K562 (cell line): ENCODE results near the gene PXDC1. TPM values are rescaled to one million over a fixed set of nuclear protein-coding genes. Genes with fewer than 3 reads are reported as not detected.

Source experiments
- ATAC-seq: fragments of 200-7000 bp; cut with Tn5 transposase; 3 replicates; pipeline ENCODE4 v1.9.1; 2020; ENCODE audit warnings: moderate library complexity
- BruUV-seq: library from RNA; stranded (reverse); fragments of 400-500 nt; replicated peaks from 2 replicates; lab custom pipeline; 2021; lab: Mats Ljungman, UMichigan
- CTCF ChIA-PET: fragments of 300-600 bp; formaldehyde crosslinking; extraction: SDS; loops from one replicate; lab custom pipeline; 2021; ENCODE audit warnings: low intra/inter-chr PET ratio; lab: Yijun Ruan, JAX
- POLR2A ChIA-PET: fragments of 300-600, 350-650 bp; sonication (Branson Sonifier 250); formaldehyde crosslinking; extraction: SDS; loops from one replicate; lab custom pipeline; 2021; ENCODE audit warnings: antibody characterized with exemption, inconsistent platforms; lab: Yijun Ruan, JAX
- DNase-seq, 4 experiments: peaks; one replicate each; pipeline versions ENCODE4 v3.0.0 to v3.0.0-alpha.2; 2011 to 2018; ENCODE audit warnings: low spot score in 3 of 4, mixed read lengths in 3 of 4; ENCODE audit errors: extremely low read depth in 1 of 4
- FAIRE-seq: peaks from 2 replicates; lab custom pipeline; 2011; peaks lifted over from hg19 to GRCh38; lab: Jason Lieb, UNC
- H2AFZ ChIP-seq: 2 replicates; pipeline ENCODE4 v1.6.0; 2011; ENCODE audit warnings: low read depth, low read length, control low read depth, inconsistent platforms
- H3K27ac ChIP-seq: fragments of 200-600 bp; 3 replicates; pipeline ENCODE4 v1.8.0; 2011; ENCODE audit warnings: low read depth, mild to moderate bottlenecking, control low read depth, inconsistent platforms, low read length, moderate library complexity, mixed read lengths; ENCODE audit errors: extremely low read depth
- H3K27me3 ChIP-seq, 2 experiments: fragments of 300-600 bp in 1 of 2; 2 replicates in 1 of 2; 3 replicates in 1 of 2; pipeline versions ENCODE4 v1.6.0 to v1.8.0; 2011; ENCODE audit warnings: inconsistent platforms in 2 of 2, low read length in 2 of 2, mild to moderate bottlenecking in 1 of 2, mixed read lengths in 1 of 2, moderate library complexity in 1 of 2; ENCODE audit not compliant: control insufficient read depth in 2 of 2, insufficient read depth in 2 of 2
- H3K36me3 ChIP-seq: fragments of 300-600 bp; 3 replicates; pipeline ENCODE4 v1.8.0; 2011; ENCODE audit warnings: mild to moderate bottlenecking, low read length, inconsistent platforms; ENCODE audit not compliant: control insufficient read depth, insufficient read depth
- H3K4me1 ChIP-seq, 2 experiments: fragments of 200-600 bp in 1 of 2; replicated peaks in 1 of 2; 2 replicates in 1 of 2; 3 replicates in 1 of 2; pipeline versions ENCODE4 v1.5.1 to v1.8.0; 2011; ENCODE audit warnings: inconsistent platforms in 2 of 2, low read length in 2 of 2, mild to moderate bottlenecking in 1 of 2, mixed read lengths in 1 of 2, moderate library complexity in 1 of 2; ENCODE audit not compliant: control insufficient read depth in 2 of 2, insufficient read depth in 2 of 2
- H3K4me2 ChIP-seq: 2 replicates; pipeline ENCODE4 v1.6.1; 2011; ENCODE audit warnings: low read length, control low read depth, inconsistent platforms, mixed read lengths; ENCODE audit not compliant: insufficient read depth
- H3K4me3 ChIP-seq: fragments of 200-600 bp; sonication (generic), shearing (Covaris generic); 2 replicates; pipeline ENCODE4 v1.5.1; 2016; ENCODE audit warnings: control low read depth, inconsistent platforms
- H3K79me2 ChIP-seq: fragments of 200-600 bp; 3 replicates; pipeline ENCODE4 v1.8.0; 2011; ENCODE audit warnings: low read length, inconsistent platforms; ENCODE audit not compliant: control insufficient read depth, insufficient read depth
- H3K9ac ChIP-seq, 2 experiments: 2 replicates each; pipeline versions ENCODE4 v1.6.0 to v1.6.1; 2011; ENCODE audit warnings: low read depth in 2 of 2, low read length in 2 of 2, control low read depth in 1 of 2, inconsistent platforms in 1 of 2, mild to moderate bottlenecking in 1 of 2, mixed read lengths in 1 of 2; ENCODE audit not compliant: insufficient read depth in 1 of 2
- H3K9me1 ChIP-seq: one replicate; pipeline ENCODE4 v1.6.0; 2011; ENCODE audit warnings: inconsistent platforms, mild to moderate bottlenecking, low read length, moderate library complexity; ENCODE audit not compliant: control insufficient read depth, insufficient read depth
- H3K9me3 ChIP-seq: replicated peaks from 2 replicates; pipeline ENCODE4 v1.5.1; 2011; ENCODE audit warnings: low read depth, low read length, inconsistent platforms; ENCODE audit not compliant: control insufficient read depth, insufficient read depth
- H4K20me1 ChIP-seq: replicated peaks from 2 replicates; pipeline ENCODE4 v1.6.1; 2011; ENCODE audit warnings: low read length, inconsistent platforms, mixed read lengths; ENCODE audit not compliant: control insufficient read depth, insufficient read depth
- BCOR ChIP-seq: fragments of 450-650 bp; IDR thresholded peaks from 2 replicates; pipeline ENCODE4 v1.6.1; 2016
- FOXK2 ChIP-seq, 2 experiments: fragments of 450-650 bp; IDR thresholded peaks in 1 of 2; conservative IDR thresholded peaks in 1 of 2; 2 replicates each; pipeline ENCODE4 v1.6.1; 2016; ENCODE audit warnings: low read depth in 2 of 2, mild to moderate bottlenecking in 1 of 2
- HDGF ChIP-seq: fragments of 450-650 bp; IDR thresholded peaks from 2 replicates; pipeline ENCODE4 v1.6.1; 2016
- HLTF ChIP-seq: fragments of 450-650 bp; IDR thresholded peaks from 2 replicates; pipeline ENCODE4 v1.6.1; 2016
- MYBL2 ChIP-seq, 2 experiments: fragments of 450-650 bp in 1 of 2; sonication (generic) in 1 of 2; formaldehyde crosslinking in 1 of 2; IDR thresholded peaks; 2 replicates each; pipeline versions ENCODE4 v1.6.1 to v1.8.1; 2017 to 2022; ENCODE audit warnings: borderline replicate concordance in 1 of 2, inconsistent platforms in 1 of 2, low read depth in 1 of 2, mild to moderate bottlenecking in 1 of 2, missing genetic modification reagents in 1 of 2, moderate library complexity in 1 of 2
- RBBP5 ChIP-seq: fragments of 200-600 bp; sonication (generic); IDR thresholded peaks from 2 replicates; pipeline ENCODE4 v1.6.1; 2012; ENCODE audit warnings: borderline replicate concordance, mild to moderate bottlenecking, low read length, control low read depth, inconsistent platforms; ENCODE audit not compliant: insufficient read depth, poor library complexity, severe bottlenecking
- SIN3B ChIP-seq: fragments of 450-650 bp; IDR thresholded peaks from 2 replicates; pipeline ENCODE4 v1.6.1; 2017; ENCODE audit warnings: low read depth, mild to moderate bottlenecking, moderate library complexity
- SMARCA5 ChIP-seq: fragments of 450-650 bp; IDR thresholded peaks from 2 replicates; pipeline ENCODE4 v1.6.1; 2016
- SNRNP70 ChIP-seq: fragments of 200-400 bp; formaldehyde crosslinking; optimal IDR thresholded peaks from 2 replicates; pipeline ENCODE3; 2017; ENCODE audit warnings: low read depth, low read length
- TBP ChIP-seq: optimal IDR thresholded peaks from 2 replicates; pipeline ENCODE3; 2011; ENCODE audit warnings: low read depth, low read length, improper control_type of control experiment
- ZNF133 ChIP-seq: fragments of 250-450 bp; sonication (Bioruptor Pico); IDR thresholded peaks from 2 replicates; pipeline ENCODE4 v1.4.0; 2020; ENCODE audit warnings: mild to moderate bottlenecking
- ZNF146 ChIP-seq: IDR thresholded peaks from one replicate; pipeline ENCODE4 v1.6.1; 2018; ENCODE audit warnings: missing compliant biosample characterization; ENCODE audit not compliant: unreplicated experiment
- WGBS: fragments of 100-300 bp; shearing (Covaris generic); methylation state at CpG from one replicate; pipeline ENCODE4 v1.1.6; 2016; ENCODE audit warnings: low coverage, mixed read lengths; ENCODE audit not compliant: insufficient coverage; ENCODE audit errors: missing lambda C conversion rate; 5-methylcytosine and 5-hydroxymethylcytosine counted together
- in situ Hi-C: fragments of 300-500 bp; cut with MboI; formaldehyde crosslinking; loops from 4 replicates; pipeline ENCODE4 v1.15.0; 2018; ENCODE audit warnings: inconsistent platforms, mixed read lengths
- intact Hi-C: fragments of 100-400 bp; cut with micrococcal nuclease; formaldehyde crosslinking; loops from 2 replicates; pipeline ENCODE4 v1.14.2; 2022
- polyA plus RNA-seq, 8 experiments: library from polyadenylated mRNA; depleted of rRNA in 4 of 8; stranded (reverse) in 5 of 8; unstranded in 3 of 8; fragments of >200 nt; fragmentation: Nextera tagmentation in 2 of 8; fragmentation: Illumina TruSeq in 1 of 8; extraction: Ambion mirVana in 2 of 8; extraction: Trizol in 1 of 8; gene quantifications; 2 replicates each; pipeline versions ENCODE4 v1.2.1 to v1.2.3, GENCODE V29; 2011 to 2014; ENCODE audit warnings: inconsistent platforms in 1 of 8, missing spikeins in 1 of 8
- total RNA-seq, 7 experiments: library from RNA; depleted of rRNA in 6 of 7; stranded (reverse); fragments of >200 nt in 6 of 7; fragmentation: Illumina TruSeq in 2 of 7; extraction: Trizol in 2 of 7; gene quantifications; 2 replicates each; pipeline versions ENCODE4 v1.2.1 to v1.2.3, GENCODE V29; 2011 to 2021; ENCODE audit warnings: low replicate concordance in 1 of 7

The PXDC1 gene
- total and polyA plus RNA-seq, 9 of the 15 experiments (the other 6 are each of a cell fraction or from before 2014, with no cell fraction given) = 0.09 to 0.33 (median 0.16) TPM; not detected in 5

- POLR2A ChIA-PET = interaction anchor here (1.1 to 1.7 kb wide), 3 partner anchors 10 to 455 kb away, joined by 3 to 4 read pairs (median 4); no protein-coding TSS in a partner anchor
- Histone ChIP-seq H3K4me3 (no peak overlapping the region), H2AFZ (no peak overlapping the region), H3K27ac (no peak overlapping the region), H3K27me3 (peaks cover 45 to 78% of the 10 kb centered on the region in 2 experiments), H3K9me1 (no peaks in the 10 kb centered on the region), H3K36me3 (no peaks in the 10 kb centered on the region), H3K4me1 (peaks cover 0 to 9% of the 10 kb centered on the region in 2 experiments; a peak in 1 of 5 replicates), H3K4me2 (no peak overlapping the region), H3K9me3 (no peaks in the 10 kb centered on the region), H3K79me2 (no peaks in the 10 kb centered on the region), H4K20me1 (peaks cover 8% of the 10 kb centered on the region), H3K9ac (no peak overlapping the region)
- no peak for ATAC-seq
- in situ Hi-C loops (no loop called here), intact Hi-C loops (no loop called here)
- no peak for FAIRE-seq
- CTCF ChIA-PET = no interaction called here
- no TSS peak for BruUV-seq
- 0% methylated on average over 5 of the region's 5 CpGs for WGBS
- no peak for DNase-seq
- TF ChIP-seq SMARCA5 (peak; percentile 78; the same call in 1 of the 2 replicates), BCOR (0 out of 2 replicates have a peak, but pooled peaks have one; percentile 43), FOXK2 (conservative IDR thresholded peaks at IDR 0.05 in 1 of 2, IDR thresholded peaks at IDR 0.05 in 1 of 2; ENCODE audit: low read depth in 2 of 2) (no peak), SNRNP70 (no peak), SIN3B (no peak), HLTF (0 out of 2 replicates have a peak, but pooled peaks have one; percentile 21), TBP (no peak), HDGF (no peak), ZNF133 (CRISPR knock-in tag) (no peak), ZNF146 (CRISPR knock-in tag) (peak; percentile 39), MYBL2 (IDR thresholded peaks at IDR 0.05; ENCODE audit: low read depth) (no peak), MYBL2 (CRISPR knock-in tag; IDR thresholded peaks at IDR 0.05; ENCODE audit: borderline replicate concordance) (no peak), RBBP5 (no peak)
Observed at GRCh38 chr6:3735029-3735605, 16.4 kb downstream of the PXDC1 start.
